Spleen (tissue), 11 donors: ENCODE data around the gene GNG13. TPM values are rescaled to one million over a fixed set of nuclear protein-coding genes. Genes with fewer than 3 reads are reported as not detected.

Experiments used
- DNase-seq: peaks from one replicate; pipeline ENCODE4 v3.0.0-alpha.2; 2020
- H3K27ac ChIP-seq, 8 donors: fragments of 200-600 bp; sonication (generic) in 7 of 8; 1 replicate in 4 of 8; 2 replicates in 4 of 8; pipeline versions ENCODE4 v1.5.0 to v1.8.0; 2016 to 2021; ENCODE audit warnings: inconsistent platforms in 4 of 8, mild to moderate bottlenecking in 4 of 8, moderate library complexity in 1 of 8
- H3K27me3 ChIP-seq, 7 donors: fragments of 200-600 bp; sonication (generic) in 6 of 7; replicated peaks in 1 of 7; 1 replicate in 4 of 7; 2 replicates in 3 of 7; pipeline versions ENCODE4 v1.5.0 to v1.8.0; 2016 to 2021; ENCODE audit warnings: inconsistent platforms in 3 of 7, mild to moderate bottlenecking in 1 of 7
- H3K36me3 ChIP-seq, 6 donors: fragments of 200-600 bp; sonication (generic) in 5 of 6; 1 replicate in 4 of 6; 2 replicates in 2 of 6; pipeline versions ENCODE4 v1.5.0 to v1.8.0; 2016 to 2021; ENCODE audit warnings: inconsistent platforms in 2 of 6
- H3K4me1 ChIP-seq, 6 donors: fragments of 200-600 bp; sonication (generic) in 5 of 6; 1 replicate in 3 of 6; 2 replicates in 3 of 6; pipeline versions ENCODE4 v1.5.0 to v1.8.0; 2016 to 2021; ENCODE audit warnings: inconsistent platforms in 3 of 6
- H3K4me3 ChIP-seq, 8 donors: fragments of 200-600 bp; sonication (generic) in 7 of 8; 1 replicate in 4 of 8; 2 replicates in 4 of 8; pipeline versions ENCODE4 v1.5.0 to v1.8.0; 2016 to 2021; ENCODE audit warnings: inconsistent platforms in 4 of 8, mild to moderate bottlenecking in 4 of 8, moderate library complexity in 2 of 8
- H3K9me3 ChIP-seq, 8 donors: fragments of 200-600 bp; sonication (generic) in 7 of 8; 1 replicate in 4 of 8; 2 replicates in 4 of 8; pipeline versions ENCODE4 v1.5.0 to v1.8.0; 2016 to 2021; ENCODE audit warnings: inconsistent platforms in 4 of 8
- POLR2A ChIP-seq, 3 donors: fragments of 450-650 bp; IDR thresholded peaks; one replicate each; pipeline ENCODE4 v1.5.1; 2017; ENCODE audit warnings: antibody characterized with exemption in 3 of 3, mild to moderate bottlenecking in 1 of 3
- POLR2AphosphoS5 ChIP-seq, 3 donors: sonication (generic); formaldehyde crosslinking; IDR thresholded peaks; one replicate each; pipeline ENCODE4 v1.5.1; 2017; ENCODE audit warnings: antibody characterized with exemption in 3 of 3
- WGBS, 5 donors: extraction: QIAGEN DNeasy Blood & Tissue Kit in 3 of 5; methylation state at CpG; one replicate each; pipeline versions ENCODE4 v1.1.5 to v1.1.7; 2013 to 2018; 5-methylcytosine and 5-hydroxymethylcytosine counted together
- intact Hi-C: fragments of 100-400 bp; cut with DNase I; formaldehyde crosslinking; loops from one replicate; pipeline ENCODE4 v1.15.0; 2023; ENCODE audit warnings: low total_unique reads
- polyA plus RNA-seq, 3 donors: library from polyadenylated mRNA; stranded (reverse); fragments of 200-250 nt; gene quantifications; one replicate each; pipeline ENCODE4 v1.2.1, GENCODE V29; 2013
- total RNA-seq, 7 donors: library from RNA; depleted of rRNA in 3 of 7; stranded (reverse); fragments of >200 nt in 3 of 7; fragmentation: NEBNext Ultra II Directional in 4 of 7; extraction: Animal tissue kit (Norgen Biotek cat#: 25700) in 4 of 7; gene quantifications; one replicate each; pipeline versions ENCODE4 v1.1.0 to v1.2.1, GENCODE V29; 2016 to 2021
- TF ChIP-seq, protein P1 (sequence below), 11 experiments: fragments of 200-600 bp in 7 of 11; fragments of 450-650 bp in 4 of 11; sonication (generic) in 4 of 11; IDR thresholded peaks in 8 of 11; conservative IDR thresholded peaks in 3 of 11; 1 replicate in 7 of 11; 2 replicates in 4 of 11; pipeline versions ENCODE4 v1.4.0 to v1.8.0; 2016 to 2021; ENCODE audit warnings: antibody characterized with exemption in 11 of 11, inconsistent platforms in 4 of 11, mild to moderate bottlenecking in 1 of 11
- donor health status: healthy with polysubstance abuse.
- donor health status: DM: no; HTN: no; CAD: no; lungs with moderate emphysema.
- donor health status: DM: no; HTN: no; CAD: no.
- donor health status: Bipolar disorder and iron deficiency.
- donor health status: healthy.
- donor health status: DM: no; HTN: no; CAD: no.
- donor health status: DM: yes; HTN: yes; CAD: no.

Gene GNG13
- total and polyA plus RNA-seq, 10 donors, result not detected

- Histone ChIP-seq H3K4me1 (peaks cover 0 to 11% (median 8%) of the 10 kb centered on the region in 6 donors), H3K27ac (no peak overlapping the region), H3K9me3 (no peaks in the 10 kb centered on the region), H3K27me3 (peaks cover 0 to 67% (median 40%) of the 10 kb centered on the region in 7 donors), H3K4me3 (no peak overlapping the region), H3K36me3 (peaks cover 0 to 38% (median 0%) of the 10 kb centered on the region in 6 donors)
- no peak for DNase-seq
- TF ChIP-seq POLR2A (IDR thresholded peaks at IDR 0.05), result no peak
- 75 to 91% (median 84%) methylated on average over 13 to 19 of the region's 19 CpGs for WGBS, 5 donors
- intact Hi-C loops, result no loop called here
These were observed 1.9 kb downstream of the GNG13 start for GRCh38 chr16:798666-799065.

GRCh38 chr16:797686-798085 lies 2.8 kb downstream of the GNG13 start:
- Histone ChIP-seq H3K36me3 (peaks cover 0 to 48% (median 5%) of the 10 kb centered on the region in 6 donors), H3K27me3 (peaks cover 0 to 58% (median 39%) of the 10 kb centered on the region in 7 donors), H3K27ac (no peak overlapping the region), H3K4me1 (peaks cover 0 to 11% (median 8%) of the 10 kb centered on the region in 6 donors), H3K4me3 (no peak overlapping the region), H3K9me3 (no peaks in the 10 kb centered on the region)
- TF ChIP-seq POLR2AphosphoS5 (IDR thresholded peaks at IDR 0.05), result no peak
- TF ChIP-seq, protein P1, sequence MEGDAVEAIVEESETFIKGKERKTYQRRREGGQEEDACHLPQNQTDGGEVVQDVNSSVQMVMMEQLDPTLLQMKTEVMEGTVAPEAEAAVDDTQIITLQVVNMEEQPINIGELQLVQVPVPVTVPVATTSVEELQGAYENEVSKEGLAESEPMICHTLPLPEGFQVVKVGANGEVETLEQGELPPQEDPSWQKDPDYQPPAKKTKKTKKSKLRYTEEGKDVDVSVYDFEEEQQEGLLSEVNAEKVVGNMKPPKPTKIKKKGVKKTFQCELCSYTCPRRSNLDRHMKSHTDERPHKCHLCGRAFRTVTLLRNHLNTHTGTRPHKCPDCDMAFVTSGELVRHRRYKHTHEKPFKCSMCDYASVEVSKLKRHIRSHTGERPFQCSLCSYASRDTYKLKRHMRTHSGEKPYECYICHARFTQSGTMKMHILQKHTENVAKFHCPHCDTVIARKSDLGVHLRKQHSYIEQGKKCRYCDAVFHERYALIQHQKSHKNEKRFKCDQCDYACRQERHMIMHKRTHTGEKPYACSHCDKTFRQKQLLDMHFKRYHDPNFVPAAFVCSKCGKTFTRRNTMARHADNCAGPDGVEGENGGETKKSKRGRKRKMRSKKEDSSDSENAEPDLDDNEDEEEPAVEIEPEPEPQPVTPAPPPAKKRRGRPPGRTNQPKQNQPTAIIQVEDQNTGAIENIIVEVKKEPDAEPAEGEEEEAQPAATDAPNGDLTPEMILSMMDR (IDR thresholded peaks at IDR 0.05 in 8 of 11, conservative IDR thresholded peaks at IDR 0.05 in 3 of 11), result no peak
- intact Hi-C loops, result no loop called here
- DNase-seq, result no peak
- 93 to 98% (median 97%) methylated on average over 10 to 22 of the region's 22 CpGs for WGBS, 5 donors

- Histone ChIP-seq H3K36me3 (peaks cover 0 to 54% (median 8%) of the 10 kb centered on the region in 6 donors), H3K4me3 (no peak overlapping the region), H3K27ac (no peak overlapping the region), H3K9me3 (no peaks in the 10 kb centered on the region), H3K27me3 (peaks cover 0 to 52% (median 33%) of the 10 kb centered on the region in 7 donors), H3K4me1 (peaks cover 0 to 11% (median 8%) of the 10 kb centered on the region in 6 donors)
- DNase-seq, result no peak
- TF ChIP-seq POLR2A (IDR thresholded peaks at IDR 0.05), result no peak
- TF ChIP-seq, protein P1 (IDR thresholded peaks at IDR 0.05 in 8 of 11, conservative IDR thresholded peaks at IDR 0.05 in 3 of 11), result no peak
- no peak for TF ChIP-seq POLR2AphosphoS5 (IDR thresholded peaks at IDR 0.05)
- intact Hi-C loops, result no loop called here
- WGBS, 5 donors, result 85 to 100% (median 96%) methylated on average over 2 of the region's 2 CpGs
These were observed 3.5 kb downstream of the GNG13 start for GRCh38 chr16:797120-797420.

- H3K4me1 ChIP-seq, result peaks cover 0 to 11% (median 8%) of the 10 kb centered on the region in 6 donors
- no peak for DNase-seq
- intact Hi-C loops, result no loop called here
These were observed 4.0 kb downstream of the GNG13 start for GRCh38 chr16:796296-797119.

More at GRCh38 chr16:796296-797119, 4.0 kb downstream of the GNG13 start:
- Histone ChIP-seq H3K36me3 (peaks cover 0 to 60% (median 8%) of the 10 kb centered on the region in 6 donors), H3K4me3 (no peak overlapping the region), H3K9me3 (no peaks in the 10 kb centered on the region), H3K27me3 (peaks cover 0 to 46% (median 28%) of the 10 kb centered on the region in 7 donors), H3K27ac (no peak overlapping the region)
- WGBS, 5 donors, result 90 to 97% (median 91%) methylated on average over 24 to 38 of the region's 38 CpGs
- TF ChIP-seq POLR2AphosphoS5 (IDR thresholded peaks at IDR 0.05), result no peak
- TF ChIP-seq, protein P1 (IDR thresholded peaks at IDR 0.05 in 8 of 11, conservative IDR thresholded peaks at IDR 0.05 in 3 of 11), result no peak
- TF ChIP-seq POLR2A (IDR thresholded peaks at IDR 0.05), result no peak
